HG02840 (cell line): ENCODE results near the gene L3HYPDH.

Experiments
- ATAC-seq: cut with Tn5 transposase; IDR thresholded peaks from one replicate; pipeline ENCODE4 v1.9.1; 2021; ENCODE audit warnings: mild to moderate bottlenecking, moderate library complexity, moderate number of reproducible peaks; ENCODE audit not compliant: unreplicated experiment, low FRiP score

L3HYPDH gene

GRCh38 chr14:59428581-59429012 lies 55.6 kb downstream of the L3HYPDH start:
- no peak for ATAC-seq

- ATAC-seq, result no peak
Measured at GRCh38 chr14:59427653-59428580, 56.3 kb downstream of the L3HYPDH start.

- no peak for ATAC-seq
Measured at GRCh38 chr14:59425322-59425935, 58.8 kb downstream of the L3HYPDH start.

- no peak for ATAC-seq
Measured at GRCh38 chr14:59424341-59425071, 59.7 kb downstream of the L3HYPDH start.
